SU-DHL-6 (cell line): ENCODE measurements around the gene CRYBG1.

ENCODE experiments used
- H2AFZ ChIP-seq: fragments of 200-600 bp; sonication (generic); 2 replicates; pipeline ENCODE4 v1.6.1; 2014; ENCODE audit warnings: low read depth, mild to moderate bottlenecking, moderate library complexity, mixed read lengths, antibody characterized with exemption, low read length; ENCODE audit not compliant: severe bottlenecking
- H3F3A ChIP-seq: fragments of 200-600 bp; shearing (Covaris generic); 2 replicates; pipeline ENCODE4 v1.6.0; 2016; ENCODE audit warnings: antibody characterized with exemption, mild to moderate bottlenecking; ENCODE audit not compliant: insufficient read depth
- H3K27ac ChIP-seq: fragments of 200-600 bp; sonication (generic); 2 replicates; pipeline ENCODE4 v1.5.1; 2016; ENCODE audit warnings: low read depth, mild to moderate bottlenecking, low read length, moderate library complexity, mixed read lengths
- H3K27me3 ChIP-seq: fragments of 200-600 bp; sonication (generic), shearing (Covaris generic); 2 replicates; pipeline ENCODE4 v1.6.0; 2014; ENCODE audit warnings: mild to moderate bottlenecking, low read length
- H3K36me3 ChIP-seq: fragments of 200-600 bp; sonication (generic); 2 replicates; pipeline ENCODE4 v1.6.1; 2014; ENCODE audit warnings: mild to moderate bottlenecking, low read length, mixed read lengths
- H3K4me2 ChIP-seq: fragments of 300-600, 200-600 bp; shearing (Covaris generic), sonication (generic); 2 replicates; pipeline ENCODE4 v1.6.0; 2014; ENCODE audit warnings: low read length, low read depth, mild to moderate bottlenecking; ENCODE audit not compliant: poor library complexity, severe bottlenecking
- H3K4me3 ChIP-seq: fragments of 200-600 bp; sonication (generic); 2 replicates; pipeline ENCODE4 v1.5.1; 2014; ENCODE audit warnings: antibody characterized with exemption, low read length, mild to moderate bottlenecking, mixed read lengths; ENCODE audit not compliant: insufficient read depth, poor library complexity, severe bottlenecking
- H3K79me2 ChIP-seq: fragments of 200-600 bp; sonication (generic); 2 replicates; pipeline ENCODE4 v1.6.1; 2014; ENCODE audit warnings: mild to moderate bottlenecking, low read length, moderate library complexity; ENCODE audit not compliant: insufficient read depth
- H3K9ac ChIP-seq: fragments of 200-600 bp; sonication (generic); 2 replicates; pipeline ENCODE4 v1.7.0; 2014; ENCODE audit warnings: mild to moderate bottlenecking, low read length
- H3K9me2 ChIP-seq: fragments of 200-600 bp; sonication (generic); replicated peaks from 2 replicates; pipeline ENCODE4 v1.6.1; 2014; ENCODE audit warnings: low read length; ENCODE audit not compliant: insufficient read depth
- H3K9me3 ChIP-seq: fragments of 200-600 bp; sonication (generic); 2 replicates; pipeline ENCODE4 v1.6.1; 2014; ENCODE audit warnings: low read length, mixed read lengths; ENCODE audit not compliant: insufficient read depth
- H4K20me1 ChIP-seq: fragments of 200-600 bp; sonication (generic); 2 replicates; pipeline ENCODE4 v1.6.1; 2014; ENCODE audit warnings: low read depth, mild to moderate bottlenecking, antibody characterized with exemption, low read length, moderate library complexity, mixed read lengths
- EZH2phosphoT487 ChIP-seq: fragments of 200-600 bp; sonication (generic), shearing (Covaris generic); conservative IDR thresholded peaks from 2 replicates; pipeline ENCODE4 v1.6.1; 2018; ENCODE audit warnings: mild to moderate bottlenecking, antibody characterized with exemption, low read length, moderate library complexity, mixed read lengths
- TF ChIP-seq, protein P1 (sequence below): fragments of 200-600 bp; sonication (generic); IDR thresholded peaks from one replicate; pipeline ENCODE4 v1.5.1; 2017; ENCODE audit warnings: antibody characterized with exemption, mild to moderate bottlenecking, low read length, moderate library complexity; ENCODE audit not compliant: insufficient read depth, poor library complexity, severe bottlenecking

The CRYBG1 gene

DNA sequence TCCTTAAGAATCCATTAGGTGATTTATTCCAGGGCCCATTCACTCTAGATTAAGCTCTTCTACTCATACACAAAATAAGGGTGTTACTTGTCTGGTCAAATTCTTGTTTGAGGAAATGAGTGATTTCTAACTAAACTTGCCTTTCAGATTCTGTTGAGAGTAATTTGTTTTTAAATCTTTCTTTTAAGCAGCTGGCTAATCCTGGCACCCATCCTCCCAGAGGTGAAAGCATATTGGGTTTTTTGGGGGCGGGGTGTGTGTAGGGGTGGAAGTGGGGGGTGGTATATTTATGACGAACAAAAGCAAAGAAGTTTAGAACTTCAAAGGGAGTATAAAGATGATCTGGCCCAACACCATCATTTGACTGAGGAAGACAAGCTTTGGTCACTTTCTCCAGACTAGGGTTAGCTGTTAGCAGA, 174.1 kb downstream of the CRYBG1 start:
- H4K20me1 ChIP-seq: no peaks in the 10 kb centered on the region
- H3K9me2 ChIP-seq: no peaks in the 10 kb centered on the region
- no peaks in the 10 kb centered on the region for H3K9me3 ChIP-seq
- no peak overlapping the region for H3K27ac ChIP-seq
- no peak overlapping the region for H3K4me2 ChIP-seq
- H3K9ac ChIP-seq: no peak overlapping the region
- peaks cover 5% of the 10 kb centered on the region; the same call in 1 of the 2 replicates for H3K79me2 ChIP-seq
- peaks cover 59% of the 10 kb centered on the region for H3K36me3 ChIP-seq
- TF ChIP-seq, protein P1, sequence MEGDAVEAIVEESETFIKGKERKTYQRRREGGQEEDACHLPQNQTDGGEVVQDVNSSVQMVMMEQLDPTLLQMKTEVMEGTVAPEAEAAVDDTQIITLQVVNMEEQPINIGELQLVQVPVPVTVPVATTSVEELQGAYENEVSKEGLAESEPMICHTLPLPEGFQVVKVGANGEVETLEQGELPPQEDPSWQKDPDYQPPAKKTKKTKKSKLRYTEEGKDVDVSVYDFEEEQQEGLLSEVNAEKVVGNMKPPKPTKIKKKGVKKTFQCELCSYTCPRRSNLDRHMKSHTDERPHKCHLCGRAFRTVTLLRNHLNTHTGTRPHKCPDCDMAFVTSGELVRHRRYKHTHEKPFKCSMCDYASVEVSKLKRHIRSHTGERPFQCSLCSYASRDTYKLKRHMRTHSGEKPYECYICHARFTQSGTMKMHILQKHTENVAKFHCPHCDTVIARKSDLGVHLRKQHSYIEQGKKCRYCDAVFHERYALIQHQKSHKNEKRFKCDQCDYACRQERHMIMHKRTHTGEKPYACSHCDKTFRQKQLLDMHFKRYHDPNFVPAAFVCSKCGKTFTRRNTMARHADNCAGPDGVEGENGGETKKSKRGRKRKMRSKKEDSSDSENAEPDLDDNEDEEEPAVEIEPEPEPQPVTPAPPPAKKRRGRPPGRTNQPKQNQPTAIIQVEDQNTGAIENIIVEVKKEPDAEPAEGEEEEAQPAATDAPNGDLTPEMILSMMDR: no peak
- no peak for TF ChIP-seq EZH2phosphoT487
- H3F3A ChIP-seq: peaks cover 4% of the 10 kb centered on the region; the same call in 1 of the 2 replicates
- no peak overlapping the region for H2AFZ ChIP-seq
- no peak overlapping the region for H3K4me3 ChIP-seq
- no peaks in the 10 kb centered on the region for H3K27me3 ChIP-seq

DNA sequence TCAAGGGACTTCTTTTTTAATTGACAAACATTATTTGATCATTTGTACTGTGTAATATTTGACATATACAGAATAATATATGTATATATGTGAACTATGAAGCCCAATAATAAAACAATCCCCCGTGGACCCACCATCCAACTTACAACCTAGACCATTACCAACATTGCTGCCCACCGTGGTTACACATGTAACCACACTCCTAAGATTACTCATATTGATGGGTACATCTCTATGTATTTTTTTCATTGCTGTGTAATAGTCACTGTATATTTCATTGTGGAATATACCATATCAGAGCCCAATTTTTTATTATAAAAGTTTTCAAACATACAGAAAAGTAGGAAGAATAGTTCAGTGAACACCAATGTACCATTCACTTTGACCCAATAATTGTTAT, 174.5 kb downstream of the CRYBG1 start:
- Histone ChIP-seq H3K36me3 (peaks cover 54% of the 10 kb centered on the region), H3K9me2 (no peaks in the 10 kb centered on the region), H3K4me3 (no peak overlapping the region), H3K27me3 (no peaks in the 10 kb centered on the region), H3K9ac (no peak overlapping the region), H4K20me1 (no peaks in the 10 kb centered on the region), H3K9me3 (no peaks in the 10 kb centered on the region), H2AFZ (no peak overlapping the region), H3K4me2 (no peak overlapping the region), H3K79me2 (peaks cover 5% of the 10 kb centered on the region; the same call in 1 of the 2 replicates), H3F3A (peaks cover 4% of the 10 kb centered on the region; the same call in 1 of the 2 replicates), H3K27ac (no peak overlapping the region)
- TF ChIP-seq, protein P1: no peak
- no peak for TF ChIP-seq EZH2phosphoT487

DNA sequence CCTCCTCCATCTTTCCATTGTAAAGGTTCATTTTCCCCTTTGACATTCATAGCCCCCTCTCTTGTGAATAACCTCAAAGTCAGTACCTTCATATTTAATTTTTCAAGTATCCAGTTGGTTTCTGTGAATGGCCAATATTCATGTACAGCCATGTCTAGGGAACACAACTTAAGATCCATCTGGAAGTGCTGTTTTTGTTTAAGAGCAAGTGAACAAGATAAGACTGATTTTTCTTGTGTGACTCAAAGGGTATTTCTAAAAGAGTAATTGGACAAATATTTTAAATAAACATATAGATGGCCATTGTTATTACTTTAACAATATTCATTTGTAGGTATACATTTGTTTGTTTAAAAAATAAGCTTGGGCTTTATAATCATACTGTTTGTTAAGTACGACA, 175.8 kb downstream of the CRYBG1 start:
- Histone ChIP-seq H3F3A (peaks cover 4% of the 10 kb centered on the region; the same call in 1 of the 2 replicates), H3K27me3 (no peaks in the 10 kb centered on the region), H3K9ac (no peak overlapping the region), H3K4me3 (no peak overlapping the region), H2AFZ (no peak overlapping the region), H3K27ac (no peak overlapping the region), H3K4me2 (no peak overlapping the region), H3K9me3 (no peaks in the 10 kb centered on the region), H4K20me1 (no peaks in the 10 kb centered on the region), H3K79me2 (peaks cover 5% of the 10 kb centered on the region; the same call in 1 of the 2 replicates), H3K9me2 (no peaks in the 10 kb centered on the region), H3K36me3 (peaks cover 47% of the 10 kb centered on the region)
- TF ChIP-seq, protein P1: no peak
- no peak for TF ChIP-seq EZH2phosphoT487
